Measurements from ENCODE around the gene XRN2.
"Not testable (repeated sequence)": the region's sequence is repeated elsewhere in the genome, so short reads cannot be mapped to it uniquely, and the experiment has no call there.

XRN2 gene

GRCh38 chr20:21352703-21353102 lies 49.6 kb downstream of the XRN2 start:
- DNase-seq = no peak

GRCh38 chr20:21353236-21353635 lies 50.1 kb downstream of the XRN2 start:
- DNase-seq = no peak

- DNase-seq = no peak
These were observed 52.9 kb downstream of the XRN2 start for GRCh38 chr20:21355981-21356380.

GRCh38 chr20:21356386-21356785 lies 53.3 kb downstream of the XRN2 start:
- DNase-seq = no peak

GRCh38 chr20:21357844-21358243 lies 54.7 kb downstream of the XRN2 start:
- DNase-seq = no peak

- DNase-seq = no peak
These were observed 55.6 kb downstream of the XRN2 start for GRCh38 chr20:21358737-21359136.

- DNase-seq = no peak
These were observed 57.6 kb downstream of the XRN2 start for GRCh38 chr20:21360705-21361104.

- no peak for DNase-seq
These were observed 58.1 kb downstream of the XRN2 start for GRCh38 chr20:21361266-21361665.

- DNase-seq = no peak
These were observed 61.3 kb downstream of the XRN2 start for GRCh38 chr20:21364413-21364812.

GRCh38 chr20:21365771-21366170 lies 62.6 kb downstream of the XRN2 start:
- DNase-seq = no peak

GRCh38 chr20:21366273-21366672 lies 63.1 kb downstream of the XRN2 start:
- not testable (repeated sequence) for DNase-seq

- DNase-seq = no peak
These were observed 65.7 kb downstream of the XRN2 start for GRCh38 chr20:21368791-21369190.

- DNase-seq = no peak
These were observed 68.1 kb downstream of the XRN2 start for GRCh38 chr20:21371193-21371592.

- no peak for DNase-seq
These were observed 68.9 kb downstream of the XRN2 start for GRCh38 chr20:21372016-21372415.

- no peak for DNase-seq
These were observed 70.3 kb downstream of the XRN2 start for GRCh38 chr20:21373436-21373835.

- no peak for DNase-seq
These were observed 73.5 kb downstream of the XRN2 start for GRCh38 chr20:21376626-21377025.

GRCh38 chr20:21377701-21378100 lies 74.6 kb downstream of the XRN2 start:
- no peak for DNase-seq

- DNase-seq = no peak
These were observed 75.1 kb downstream of the XRN2 start for GRCh38 chr20:21378259-21378658.

GRCh38 chr20:21380711-21381110 lies 77.6 kb downstream of the XRN2 start:
- DNase-seq = no peak

GRCh38 chr20:21381619-21382018 lies 78.5 kb downstream of the XRN2 start:
- DNase-seq = no peak

- DNase-seq = no peak
These were observed 81.3 kb downstream of the XRN2 start for GRCh38 chr20:21384308-21384892.

GRCh38 chr20:21386111-21386510 lies 83.0 kb downstream of the XRN2 start:
- DNase-seq = no peak

- no peak for DNase-seq
These were observed 84.4 kb downstream of the XRN2 start for GRCh38 chr20:21387528-21387927.

- DNase-seq = no peak
These were observed 85.4 kb downstream of the XRN2 start for GRCh38 chr20:21388566-21388965.

- DNase-seq = no peak
These were observed 86.2 kb downstream of the XRN2 start for GRCh38 chr20:21389368-21389767.

GRCh38 chr20:21390768-21391167 lies 87.6 kb downstream of the XRN2 start:
- no peak for DNase-seq

All from NCI-H187 (cell line).